ENCODE data around the gene C2CD4D.

C2CD4D gene

DNA sequence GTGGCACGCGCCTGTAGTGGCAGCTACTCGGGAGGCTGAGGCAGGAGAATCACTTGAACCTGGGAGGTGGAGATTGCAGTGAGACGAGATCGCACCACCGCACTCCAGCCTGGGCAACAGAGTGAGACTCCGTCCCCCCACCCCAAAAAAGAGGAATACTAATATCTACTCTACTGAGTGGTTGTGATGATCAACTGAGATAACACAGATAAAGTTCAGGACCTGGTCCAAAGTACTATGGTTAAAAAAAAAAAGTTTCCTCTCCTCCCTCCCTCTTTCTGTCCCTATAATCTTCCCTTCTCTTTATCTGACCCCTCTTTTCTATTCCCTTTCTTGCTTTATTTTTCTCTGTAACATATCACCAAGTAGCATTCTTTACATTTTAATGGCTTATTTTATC lies 4.0 kb downstream of the C2CD4D start:
- in situ Hi-C loops (cut with HindIII; ENCODE audit: low sequenced_read_pairs): no loop called here
- DNase-seq (ENCODE audit: low read depth): no peak
- no peak for TF ChIP-seq CTCF (IDR thresholded peaks at IDR 0.05; ENCODE audit: low read depth, low read length, missing control alignments)
- H3K4me3 ChIP-seq (ENCODE audit: low read depth, low read length): no peak overlapping the region

DNA sequence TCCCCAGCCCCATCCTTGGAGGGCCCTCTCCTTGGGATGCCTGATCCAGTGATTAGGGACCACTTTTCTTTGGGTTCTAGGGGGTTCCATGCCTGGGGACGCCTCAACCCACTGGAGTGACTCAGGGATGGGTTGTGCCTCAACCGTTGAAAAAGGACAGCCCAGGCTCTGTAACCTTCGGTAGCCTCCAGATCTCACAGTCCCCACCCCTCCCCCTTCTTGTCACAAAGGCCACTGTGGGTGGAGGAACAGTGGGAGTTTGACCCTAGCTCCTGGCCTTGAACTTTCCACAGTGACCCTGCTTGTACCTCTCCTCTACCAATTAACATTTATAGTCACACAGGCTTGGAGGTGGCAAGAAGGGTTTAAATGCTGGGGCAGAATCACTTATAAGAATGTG lies 5.4 kb downstream of the C2CD4D start:
- in situ Hi-C loops (cut with HindIII; ENCODE audit: low sequenced_read_pairs): no loop called here
- DNase-seq (ENCODE audit: low read depth): no peak
- H3K4me3 ChIP-seq (ENCODE audit: low read depth, low read length): no peak overlapping the region
- TF ChIP-seq CTCF (IDR thresholded peaks at IDR 0.05; ENCODE audit: low read depth, low read length, missing control alignments): no peak

DNA sequence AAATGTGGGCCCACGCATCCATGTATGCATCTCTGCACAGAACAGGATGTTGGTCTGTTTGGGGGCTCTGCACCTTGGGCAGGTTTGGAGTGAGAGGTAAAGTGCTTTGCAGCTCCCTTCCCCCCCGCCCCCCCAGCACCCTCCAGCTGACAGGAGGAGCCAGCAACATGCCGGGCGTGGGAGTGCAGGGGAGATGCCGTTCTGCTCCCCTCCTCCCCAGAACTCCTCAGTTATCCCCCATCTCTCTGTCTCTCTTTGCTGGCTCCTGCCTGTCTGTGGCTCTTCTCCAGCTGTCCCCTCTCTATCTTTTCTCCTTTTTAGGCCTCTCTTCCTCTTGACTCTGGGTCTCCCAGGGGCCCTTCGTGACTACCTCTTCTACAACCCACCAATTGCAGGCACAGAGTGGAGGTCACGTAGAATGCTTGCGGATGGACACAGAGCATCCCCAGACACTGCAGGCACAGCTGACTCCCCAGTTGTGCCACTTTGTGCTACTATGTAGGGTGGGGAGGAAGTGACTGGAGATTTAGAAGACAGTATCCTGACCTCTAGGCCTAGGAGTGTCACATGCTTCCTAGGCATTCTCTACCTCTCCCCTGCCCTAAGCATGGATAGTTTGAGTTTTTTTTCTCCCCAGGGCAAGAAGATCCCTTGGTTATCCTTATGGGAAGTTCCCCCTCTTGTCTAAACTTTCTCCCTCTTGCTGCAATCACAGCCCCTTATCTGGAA lies 6.3 kb downstream of the C2CD4D start:
- in situ Hi-C loops (cut with HindIII; ENCODE audit: low sequenced_read_pairs): no loop called here
- no peak for TF ChIP-seq CTCF (IDR thresholded peaks at IDR 0.05; ENCODE audit: low read depth, low read length, missing control alignments)
- DNase-seq (ENCODE audit: low read depth): no peak
- no peak overlapping the region for H3K4me3 ChIP-seq (ENCODE audit: low read depth, low read length)

- no peak overlapping the region for H3K4me3 ChIP-seq (ENCODE audit: low read depth, low read length)
- TF ChIP-seq CTCF (IDR thresholded peaks at IDR 0.05; ENCODE audit: low read depth, low read length, missing control alignments): no peak
- in situ Hi-C loops (cut with HindIII; ENCODE audit: low sequenced_read_pairs): no loop called here
- DNase-seq (ENCODE audit: low read depth): no peak
Observed at GRCh38 chr1:151832318-151832980, 7.2 kb downstream of the C2CD4D start.

DNA sequence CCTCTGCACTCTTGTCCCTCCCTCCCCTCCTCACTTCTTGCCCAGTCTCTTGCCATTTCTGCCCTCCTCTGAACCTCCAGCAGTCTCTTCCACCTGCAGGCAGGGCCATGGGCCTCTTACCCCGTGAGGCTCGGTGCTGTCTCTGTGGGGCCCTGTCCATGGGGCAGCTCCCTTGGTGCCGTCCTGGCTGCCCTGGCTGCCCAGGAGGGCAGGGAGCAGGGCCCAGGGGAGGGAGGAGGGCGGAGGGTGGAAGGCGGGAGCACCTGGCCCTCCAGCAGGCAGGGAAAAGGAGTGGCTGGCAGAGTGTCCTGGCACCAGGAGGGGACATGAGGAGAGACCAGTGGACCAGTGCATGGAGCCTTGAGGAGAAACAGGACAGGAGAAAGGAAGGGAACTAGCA lies 8.0 kb downstream of the C2CD4D start, which contains the start of gene RORC:
RORC (minus strand) TSS at position 198 of the 400 bp plus-strand sequence; CDS start at position 160, 38 bp downstream.
- no peak for TF ChIP-seq CTCF (IDR thresholded peaks at IDR 0.05; ENCODE audit: low read depth, low read length, missing control alignments)
- no peak for DNase-seq (ENCODE audit: low read depth)
- H3K4me3 ChIP-seq (ENCODE audit: low read depth, low read length): no peak within 1 kb of the TSS
- in situ Hi-C loops (cut with HindIII; ENCODE audit: low sequenced_read_pairs): no loop called here

DNA sequence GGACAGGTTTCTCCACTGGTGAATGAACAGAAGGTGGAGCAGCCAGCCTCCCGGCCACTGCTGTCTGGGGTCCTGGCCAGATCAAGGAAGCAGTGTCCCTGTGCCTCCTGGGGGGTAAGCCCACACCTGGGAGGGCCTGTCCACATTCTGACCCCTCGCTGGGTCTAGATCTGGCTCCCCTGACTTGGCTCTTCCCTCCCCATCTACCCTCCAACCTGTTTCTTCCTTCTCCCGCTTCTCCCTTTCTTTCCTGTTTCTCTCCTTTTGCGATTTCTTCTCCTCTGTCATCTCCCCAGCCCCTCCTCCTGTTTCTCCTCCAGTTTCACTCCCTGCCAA lies 8.4 kb downstream of the C2CD4D start:
- DNase-seq (ENCODE audit: low read depth): no peak
- TF ChIP-seq CTCF (IDR thresholded peaks at IDR 0.05; ENCODE audit: low read depth, low read length, missing control alignments): no peak
- in situ Hi-C loops (cut with HindIII; ENCODE audit: low sequenced_read_pairs): no loop called here
- H3K4me3 ChIP-seq (ENCODE audit: low read depth, low read length): no peak overlapping the region

Measured in astrocyte of the cerebellum (primary cell).